ENCODE data around the gene DNAJC15.

DNA sequence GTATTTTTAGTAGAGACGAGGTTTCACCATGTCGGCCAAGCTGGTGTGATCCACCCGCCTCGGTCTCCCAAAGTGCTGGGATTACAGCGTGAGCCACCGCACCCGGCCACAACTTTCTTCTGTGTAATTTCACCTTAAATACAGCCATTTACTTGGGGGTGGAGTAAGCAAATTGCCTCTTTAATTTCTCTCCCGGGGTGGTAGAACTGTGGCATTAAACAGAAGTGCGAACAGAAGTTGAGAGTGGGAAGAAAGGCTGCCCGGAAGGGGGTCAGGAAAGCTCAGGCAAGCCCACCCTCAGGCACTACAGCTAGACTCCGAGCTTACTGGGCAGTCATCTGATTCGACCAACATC is 475 bp upstream of the DNAJC15 start:
- TF ChIP-seq, protein P1, sequence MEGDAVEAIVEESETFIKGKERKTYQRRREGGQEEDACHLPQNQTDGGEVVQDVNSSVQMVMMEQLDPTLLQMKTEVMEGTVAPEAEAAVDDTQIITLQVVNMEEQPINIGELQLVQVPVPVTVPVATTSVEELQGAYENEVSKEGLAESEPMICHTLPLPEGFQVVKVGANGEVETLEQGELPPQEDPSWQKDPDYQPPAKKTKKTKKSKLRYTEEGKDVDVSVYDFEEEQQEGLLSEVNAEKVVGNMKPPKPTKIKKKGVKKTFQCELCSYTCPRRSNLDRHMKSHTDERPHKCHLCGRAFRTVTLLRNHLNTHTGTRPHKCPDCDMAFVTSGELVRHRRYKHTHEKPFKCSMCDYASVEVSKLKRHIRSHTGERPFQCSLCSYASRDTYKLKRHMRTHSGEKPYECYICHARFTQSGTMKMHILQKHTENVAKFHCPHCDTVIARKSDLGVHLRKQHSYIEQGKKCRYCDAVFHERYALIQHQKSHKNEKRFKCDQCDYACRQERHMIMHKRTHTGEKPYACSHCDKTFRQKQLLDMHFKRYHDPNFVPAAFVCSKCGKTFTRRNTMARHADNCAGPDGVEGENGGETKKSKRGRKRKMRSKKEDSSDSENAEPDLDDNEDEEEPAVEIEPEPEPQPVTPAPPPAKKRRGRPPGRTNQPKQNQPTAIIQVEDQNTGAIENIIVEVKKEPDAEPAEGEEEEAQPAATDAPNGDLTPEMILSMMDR (IDR thresholded peaks at IDR 0.05), result no peak
- TF ChIP-seq POLR2A (IDR thresholded peaks at IDR 0.05), result no peak
- no peak for TF ChIP-seq POLR2AphosphoS5 (IDR thresholded peaks at IDR 0.05)
